ENCODE data around the gene ACTBL2.

ACTBL2 gene

GRCh38 chr5:57456531-57457135 lies 26.0 kb downstream of the ACTBL2 start:
- Histone ChIP-seq H3K27me3 (ENCODE audit: insufficient read depth, low read length) (no peaks in the 10 kb centered on the region), H3K9me2 (ENCODE audit: low read depth, low read length) (no peaks in the 10 kb centered on the region), H2AFZ (ENCODE audit: low read length) (no peak overlapping the region), H3K36me3 (ENCODE audit: insufficient read depth, low read length) (no peaks in the 10 kb centered on the region), H3K4me1 (ENCODE audit: insufficient read depth, low read length, severe bottlenecking) (no peaks in the 10 kb centered on the region), H3K27ac (ENCODE audit: low read depth, low read length, poor library complexity, severe bottlenecking) (no peak overlapping the region), H3K4me2 (ENCODE audit: low read length) (no peak overlapping the region), H4K20me1 (ENCODE audit: insufficient read depth, low read length) (no peaks in the 10 kb centered on the region), H3K4me3 (ENCODE audit: low read depth, low read length, poor library complexity, severe bottlenecking) (no peak overlapping the region), H3K9ac (ENCODE audit: low read length) (no peak overlapping the region), H3F3A (ENCODE audit: insufficient read depth, low read length) (no peaks in the 10 kb centered on the region), H3K79me2 (ENCODE audit: insufficient read depth, low read length) (no peaks in the 10 kb centered on the region), H3K9me3 (ENCODE audit: low read length) (no peaks in the 10 kb centered on the region)
- TF ChIP-seq CTCF (IDR thresholded peaks at IDR 0.05; ENCODE audit: low read length): no peak
- TF ChIP-seq EZH2 (IDR thresholded peaks at IDR 0.05; ENCODE audit: borderline replicate concordance, low read length): no peak

- no peaks in the 10 kb centered on the region for H3K9me3 ChIP-seq (ENCODE audit: low read length)
- no peak overlapping the region for H3K4me3 ChIP-seq (ENCODE audit: low read depth, low read length, poor library complexity, severe bottlenecking)
- no peak for TF ChIP-seq CTCF (IDR thresholded peaks at IDR 0.05; ENCODE audit: low read length)
- no peak for TF ChIP-seq EZH2 (IDR thresholded peaks at IDR 0.05; ENCODE audit: borderline replicate concordance, low read length)
- H3K27ac ChIP-seq (ENCODE audit: low read depth, low read length, poor library complexity, severe bottlenecking): no peak overlapping the region
- H3F3A ChIP-seq (ENCODE audit: insufficient read depth, low read length): no peaks in the 10 kb centered on the region
- no peaks in the 10 kb centered on the region for H3K9me2 ChIP-seq (ENCODE audit: low read depth, low read length)
- no peaks in the 10 kb centered on the region for H3K36me3 ChIP-seq (ENCODE audit: insufficient read depth, low read length)
- H3K27me3 ChIP-seq (ENCODE audit: insufficient read depth, low read length): no peaks in the 10 kb centered on the region
- no peak overlapping the region for H3K4me2 ChIP-seq (ENCODE audit: low read length)
- no peak overlapping the region for H2AFZ ChIP-seq (ENCODE audit: low read length)
- H3K79me2 ChIP-seq (ENCODE audit: insufficient read depth, low read length): no peaks in the 10 kb centered on the region
- H3K4me1 ChIP-seq (ENCODE audit: insufficient read depth, low read length, severe bottlenecking): no peaks in the 10 kb centered on the region
- H3K9ac ChIP-seq (ENCODE audit: low read length): no peak overlapping the region
- no peaks in the 10 kb centered on the region for H4K20me1 ChIP-seq (ENCODE audit: insufficient read depth, low read length)
Observed at GRCh38 chr5:57455511-57456455, 26.8 kb downstream of the ACTBL2 start.

- H3K27me3 ChIP-seq (ENCODE audit: insufficient read depth, low read length): no peaks in the 10 kb centered on the region
- H3K9me2 ChIP-seq (ENCODE audit: low read depth, low read length): no peaks in the 10 kb centered on the region
- no peak overlapping the region for H3K27ac ChIP-seq (ENCODE audit: low read depth, low read length, poor library complexity, severe bottlenecking)
- H3K36me3 ChIP-seq (ENCODE audit: insufficient read depth, low read length): no peaks in the 10 kb centered on the region
- no peaks in the 10 kb centered on the region for H3F3A ChIP-seq (ENCODE audit: insufficient read depth, low read length)
- H3K4me2 ChIP-seq (ENCODE audit: low read length): no peak overlapping the region
- no peaks in the 10 kb centered on the region for H3K4me1 ChIP-seq (ENCODE audit: insufficient read depth, low read length, severe bottlenecking)
- H3K4me3 ChIP-seq (ENCODE audit: low read depth, low read length, poor library complexity, severe bottlenecking): no peak overlapping the region
- H3K9ac ChIP-seq (ENCODE audit: low read length): no peak overlapping the region
- TF ChIP-seq CTCF (IDR thresholded peaks at IDR 0.05; ENCODE audit: low read length) (no peak), EZH2 (IDR thresholded peaks at IDR 0.05; ENCODE audit: borderline replicate concordance, low read length) (no peak)
- H3K9me3 ChIP-seq (ENCODE audit: low read length): no peaks in the 10 kb centered on the region
- H4K20me1 ChIP-seq (ENCODE audit: insufficient read depth, low read length): no peaks in the 10 kb centered on the region
- H2AFZ ChIP-seq (ENCODE audit: low read length): no peak overlapping the region
- no peaks in the 10 kb centered on the region for H3K79me2 ChIP-seq (ENCODE audit: insufficient read depth, low read length)
Observed at GRCh38 chr5:57454896-57455295, 27.7 kb downstream of the ACTBL2 start.
